Thyroid gland (tissue), 4 donors: Measurements from ENCODE around the gene HTATIP2. TPM values are rescaled to one million over a fixed set of nuclear protein-coding genes. Genes with fewer than 3 reads are reported as not detected.

Source experiments
- DNase-seq, 2 donors: peaks; one replicate each; pipeline ENCODE4 v3.0.0-alpha.2; 2019
- H3K27ac ChIP-seq, 3 donors: fragments of 200-600 bp; sonication (generic); 1 replicate in 2 of 3; 2 replicates in 1 of 3; pipeline ENCODE4 v1.5.1; 2016 to 2019; ENCODE audit warnings: mild to moderate bottlenecking in 1 of 3, moderate library complexity in 1 of 3
- H3K27me3 ChIP-seq: fragments of 200-600 bp; sonication (generic); one replicate; pipeline ENCODE4 v1.5.1; 2019
- H3K36me3 ChIP-seq, 2 donors: fragments of 200-600 bp; sonication (generic); one replicate each; pipeline ENCODE4 v1.5.1; 2016 to 2019
- H3K4me1 ChIP-seq, 2 donors: fragments of 200-600 bp; sonication (generic); one replicate each; pipeline ENCODE4 v1.5.1; 2017 to 2019
- H3K4me3 ChIP-seq, 3 donors: fragments of 200-600 bp; sonication (generic); replicated peaks in 1 of 3; 1 replicate in 2 of 3; 2 replicates in 1 of 3; pipeline ENCODE4 v1.5.1; 2016; ENCODE audit warnings: mild to moderate bottlenecking in 1 of 3
- H3K9me3 ChIP-seq: fragments of 200-600 bp; sonication (generic); one replicate; pipeline ENCODE4 v1.5.1; 2017
- POLR2A ChIP-seq, 2 donors: fragments of 450-650 bp; IDR thresholded peaks; one replicate each; pipeline ENCODE4 v1.6.1; 2017; ENCODE audit warnings: antibody characterized with exemption in 2 of 2, mild to moderate bottlenecking in 2 of 2, moderate library complexity in 1 of 2
- WGBS, 2 donors: methylation state at CpG; one replicate each; pipeline ENCODE4 v1.1.5; 2017; 5-methylcytosine and 5-hydroxymethylcytosine counted together
- intact Hi-C: fragments of 100-400 bp; cut with DNase I; formaldehyde crosslinking; loops from one replicate; pipeline ENCODE4 v1.15.1; 2023
- total RNA-seq, 4 donors: library from RNA; depleted of rRNA; stranded (reverse); fragments of >200 nt; gene quantifications; one replicate each; pipeline ENCODE4 v1.2.3, GENCODE V29; 2016
- TF ChIP-seq, protein P1 (sequence below), 6 experiments: fragments of 200-600 bp in 3 of 6; fragments of 450-650 bp in 3 of 6; sonication (generic) in 3 of 6; IDR thresholded peaks; one replicate each; pipeline ENCODE4 v1.5.1; 2016 to 2019; ENCODE audit warnings: antibody characterized with exemption in 6 of 6, mild to moderate bottlenecking in 2 of 6, inconsistent platforms in 1 of 6, moderate library complexity in 1 of 6

Gene HTATIP2
- total RNA-seq, 4 donors from 2014 or later, result 70.8 to 151 (median 134) TPM

DNA sequence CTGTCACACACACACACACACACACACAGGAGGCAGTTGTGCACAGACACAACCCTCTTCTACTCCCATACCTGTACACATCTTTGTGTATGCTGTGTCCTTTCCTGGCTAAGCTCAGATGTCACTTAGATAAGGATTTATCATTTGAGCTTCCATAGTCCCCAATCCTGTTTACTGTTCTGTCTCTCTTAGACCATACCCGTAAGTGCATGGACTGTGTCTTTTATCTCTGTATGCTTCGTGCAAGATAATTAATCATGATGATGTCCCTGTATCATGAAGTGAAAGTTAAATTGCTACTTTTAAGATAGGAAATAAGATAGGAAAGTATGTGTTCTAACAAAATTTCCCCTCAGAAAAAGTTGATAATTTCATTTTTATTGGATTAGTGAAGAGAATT, 54.3 kb downstream of the HTATIP2 start:
- WGBS, 2 donors, result 64 to 88% methylated on average over 2 of the region's 2 CpGs

DNA sequence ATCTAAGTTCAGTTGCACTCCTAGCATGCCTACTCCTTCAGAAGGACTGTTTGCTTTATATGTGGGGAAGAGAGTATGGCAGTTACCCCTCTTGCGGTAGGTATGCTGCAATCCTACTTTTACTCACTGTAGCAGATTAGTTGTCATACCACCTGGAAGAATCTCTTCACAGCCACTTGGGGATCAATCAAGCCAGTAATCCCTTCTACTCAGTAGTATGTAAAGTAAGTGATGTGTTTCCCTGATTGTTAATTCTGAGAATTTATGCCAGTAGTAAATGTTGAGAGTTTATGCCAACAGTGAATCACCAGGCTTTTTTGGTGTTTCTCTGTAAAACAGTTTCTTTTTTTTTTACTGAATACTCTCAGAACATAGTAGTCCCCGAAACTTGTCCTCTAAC, 58.4 kb downstream of the HTATIP2 start:
- intact Hi-C loops, result no loop called here
- H3K4me3 ChIP-seq, result no peak overlapping the region
- DNase-seq, result no peak
- H3K36me3 ChIP-seq, result peaks cover 0 to 18% of the 10 kb centered on the region in 2 donors
- no peaks in the 10 kb centered on the region for H3K27me3 ChIP-seq
- no peak for TF ChIP-seq POLR2A (IDR thresholded peaks at IDR 0.05)
- TF ChIP-seq, protein P1, sequence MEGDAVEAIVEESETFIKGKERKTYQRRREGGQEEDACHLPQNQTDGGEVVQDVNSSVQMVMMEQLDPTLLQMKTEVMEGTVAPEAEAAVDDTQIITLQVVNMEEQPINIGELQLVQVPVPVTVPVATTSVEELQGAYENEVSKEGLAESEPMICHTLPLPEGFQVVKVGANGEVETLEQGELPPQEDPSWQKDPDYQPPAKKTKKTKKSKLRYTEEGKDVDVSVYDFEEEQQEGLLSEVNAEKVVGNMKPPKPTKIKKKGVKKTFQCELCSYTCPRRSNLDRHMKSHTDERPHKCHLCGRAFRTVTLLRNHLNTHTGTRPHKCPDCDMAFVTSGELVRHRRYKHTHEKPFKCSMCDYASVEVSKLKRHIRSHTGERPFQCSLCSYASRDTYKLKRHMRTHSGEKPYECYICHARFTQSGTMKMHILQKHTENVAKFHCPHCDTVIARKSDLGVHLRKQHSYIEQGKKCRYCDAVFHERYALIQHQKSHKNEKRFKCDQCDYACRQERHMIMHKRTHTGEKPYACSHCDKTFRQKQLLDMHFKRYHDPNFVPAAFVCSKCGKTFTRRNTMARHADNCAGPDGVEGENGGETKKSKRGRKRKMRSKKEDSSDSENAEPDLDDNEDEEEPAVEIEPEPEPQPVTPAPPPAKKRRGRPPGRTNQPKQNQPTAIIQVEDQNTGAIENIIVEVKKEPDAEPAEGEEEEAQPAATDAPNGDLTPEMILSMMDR (IDR thresholded peaks at IDR 0.05), result no peak
- no peaks in the 10 kb centered on the region for H3K4me1 ChIP-seq
- 90 to 96% methylated on average over 2 of the region's 2 CpGs for WGBS, 2 donors
- H3K9me3 ChIP-seq, result no peaks in the 10 kb centered on the region
- H3K27ac ChIP-seq, result no peak overlapping the region

More for the DNA sequence above, 54.3 kb downstream of the HTATIP2 start:
- H3K27ac ChIP-seq, result no peak overlapping the region
- DNase-seq, result no peak
- no peaks in the 10 kb centered on the region for H3K4me1 ChIP-seq
- TF ChIP-seq, protein P1 (IDR thresholded peaks at IDR 0.05), result no peak
- no peak for TF ChIP-seq POLR2A (IDR thresholded peaks at IDR 0.05)
- H3K27me3 ChIP-seq, result no peaks in the 10 kb centered on the region
- H3K4me3 ChIP-seq, result no peak overlapping the region
- intact Hi-C loops, result no loop called here
- peaks cover 4 to 18% of the 10 kb centered on the region in 2 donors for H3K36me3 ChIP-seq
- H3K9me3 ChIP-seq, result no peaks in the 10 kb centered on the region

DNA sequence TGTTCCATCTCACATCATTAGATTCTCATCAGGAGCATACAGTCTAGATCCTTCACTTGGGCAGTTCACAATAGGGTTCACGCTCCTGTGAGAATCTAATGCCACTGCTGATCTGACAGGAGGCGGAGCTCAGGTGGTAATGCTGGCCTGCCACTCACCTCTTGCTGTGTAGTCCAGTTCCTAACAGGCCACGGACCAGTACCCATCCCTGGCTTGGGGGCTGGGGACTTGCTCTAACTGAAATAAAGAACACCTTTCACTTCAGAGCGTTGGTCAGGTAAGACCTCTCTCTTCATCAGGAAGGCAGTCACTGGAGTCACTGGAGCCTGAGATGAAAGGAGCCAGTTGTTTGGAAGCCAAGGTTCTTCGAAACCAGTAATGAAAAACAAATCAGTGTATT, 65.7 kb downstream of the HTATIP2 start:
- 46 to 83% methylated on average over 5 of the region's 5 CpGs for WGBS, 2 donors
- H3K9me3 ChIP-seq, result no peaks in the 10 kb centered on the region
- no peaks in the 10 kb centered on the region for H3K27me3 ChIP-seq
- peak; percentile 87 for DNase-seq
- no peaks in the 10 kb centered on the region for H3K36me3 ChIP-seq
- TF ChIP-seq POLR2A (IDR thresholded peaks at IDR 0.05), result no peak
- TF ChIP-seq, protein P1 (IDR thresholded peaks at IDR 0.05), result no peak
- H3K4me1 ChIP-seq, result peaks cover 11 to 13% of the 10 kb centered on the region in 2 donors
- H3K4me3 ChIP-seq, result no peak overlapping the region
- peak overlapping the region in 2 of 3 donors; percentile 40 to 51 for H3K27ac ChIP-seq
- intact Hi-C loops, result no loop called here

Other genes with a start within 250 kb of the HTATIP2 start
- gene DBX1, start 203.2 kb upstream of the HTATIP2 start, total RNA-seq, result not detected
- 10 to 100 TPM; 40.3 to 81.1 (median 75.3) TPM for gene PRMT3, start 24.0 kb downstream of the HTATIP2 start, total RNA-seq
- not detected for gene SLC6A5, start 235.9 kb downstream of the HTATIP2 start, total RNA-seq